Vagina (tissue), 2 donors: Measurements from ENCODE around the gene AMFR.

Experiments
- CTCF ChIP-seq, 3 experiments: fragments of 450-650 bp in 2 of 3; fragments of 200-600 bp in 1 of 3; sonication (generic) in 1 of 3; IDR thresholded peaks; one replicate each; pipeline ENCODE4 v1.5.1; 2017 to 2019; ENCODE audit warnings: antibody characterized with exemption in 3 of 3, mild to moderate bottlenecking in 2 of 3, moderate library complexity in 2 of 3
- POLR2A ChIP-seq, 2 donors: fragments of 450-650 bp; IDR thresholded peaks; one replicate each; pipeline ENCODE4 v1.6.1; 2017; ENCODE audit warnings: antibody characterized with exemption in 2 of 2, mild to moderate bottlenecking in 2 of 2, moderate library complexity in 2 of 2
- POLR2AphosphoS5 ChIP-seq, 2 donors: sonication (generic); formaldehyde crosslinking; IDR thresholded peaks; one replicate each; pipeline ENCODE4 v1.9.0; 2017; ENCODE audit warnings: antibody characterized with exemption in 2 of 2, mild to moderate bottlenecking in 2 of 2, low read depth in 1 of 2; ENCODE audit not compliant: insufficient read depth in 1 of 2

GRCh38 chr16:56370875-56371659 lies 54.3 kb downstream of the AMFR start:
- TF ChIP-seq POLR2AphosphoS5 (IDR thresholded peaks at IDR 0.05; ENCODE audit: insufficient read depth in 1 of 2, low read depth in 1 of 2) (no peak), CTCF (IDR thresholded peaks at IDR 0.05) (no peak), POLR2A (IDR thresholded peaks at IDR 0.05) (no peak)
